HepG2 (cell line): ENCODE data around the gene KCNK7. TPM values are rescaled to one million over a fixed set of nuclear protein-coding genes. Genes with fewer than 3 reads are reported as not detected.

Experiments used
- ATAC-seq: fragments of 200-7000 bp; cut with Tn5 transposase; 3 replicates; pipeline ENCODE4 v1.9.1; 2020; ENCODE audit warnings: mild to moderate bottlenecking, moderate library complexity
- BruUV-seq: library from RNA; stranded (reverse); fragments of 400-500 nt; replicated peaks from 2 replicates; lab custom pipeline; 2021; lab: Mats Ljungman, UMichigan
- CTCF ChIA-PET: fragments of 300-600 bp; formaldehyde crosslinking; extraction: SDS; loops from one replicate; lab custom pipeline; 2021; ENCODE audit warnings: low total read pairs, inconsistent platforms, low intra/inter-chr PET ratio; lab: Yijun Ruan, JAX
- POLR2A ChIA-PET: fragments of 350-600 bp; sonication (Branson Sonifier 250); formaldehyde crosslinking; loops from one replicate; lab custom pipeline; 2020; ENCODE audit warnings: antibody characterized with exemption, inconsistent platforms; lab: Yijun Ruan, JAX
- DNase-seq: peaks from one replicate; pipeline ENCODE4 v3.0.0-alpha.2; 2015; ENCODE audit warnings: low spot score
- FAIRE-seq: peaks from 3 replicates; lab custom pipeline; 2011; peaks lifted over from hg19 to GRCh38; lab: Jason Lieb, UNC
- H2AFZ ChIP-seq: one replicate; pipeline ENCODE4 v1.6.1; 2011; ENCODE audit warnings: low read length, inconsistent platforms
- H3K27ac ChIP-seq: fragments of 300-600 bp; 3 replicates; pipeline ENCODE4 v1.8.0; 2011; ENCODE audit warnings: mixed run types, mild to moderate bottlenecking, mixed read lengths, low read length, inconsistent platforms; ENCODE audit not compliant: insufficient read depth; ENCODE audit errors: extremely low read length
- H3K27me3 ChIP-seq, 2 experiments: fragments of 200-600 bp in 1 of 2; 2 replicates in 1 of 2; 3 replicates in 1 of 2; pipeline versions ENCODE4 v1.6.0 to v1.8.0; 2011; ENCODE audit warnings: low read length in 2 of 2, mild to moderate bottlenecking in 2 of 2, moderate library complexity in 2 of 2, inconsistent platforms in 1 of 2; ENCODE audit not compliant: insufficient read depth in 2 of 2, control insufficient read depth in 1 of 2
- H3K36me3 ChIP-seq, 2 experiments: fragments of 200-600 bp in 1 of 2; replicated peaks in 1 of 2; 2 replicates in 1 of 2; 3 replicates in 1 of 2; pipeline versions ENCODE4 v1.5.1 to v1.8.0; 2011; ENCODE audit warnings: low read length in 2 of 2, inconsistent platforms in 1 of 2; ENCODE audit not compliant: insufficient read depth in 2 of 2, control insufficient read depth in 1 of 2
- H3K4me1 ChIP-seq: 2 replicates; pipeline ENCODE4 v1.5.1; 2012; ENCODE audit warnings: low read length, inconsistent platforms; ENCODE audit not compliant: insufficient read depth
- H3K4me2 ChIP-seq: 2 replicates; pipeline ENCODE4 v1.6.0; 2011; ENCODE audit warnings: low read depth, low read length, inconsistent platforms
- H3K4me3 ChIP-seq, 3 experiments: fragments of 200-600 bp in 1 of 3; sonication (generic), shearing (Covaris generic) in 1 of 3; replicated peaks in 1 of 3; 2 replicates each; pipeline ENCODE4 v1.5.1; 2011 to 2016; ENCODE audit warnings: low read length in 3 of 3, inconsistent platforms in 2 of 3, low read depth in 2 of 3, mild to moderate bottlenecking in 2 of 3, control low read depth in 1 of 3, mixed read lengths in 1 of 3; ENCODE audit not compliant: insufficient read depth in 1 of 3
- H3K79me2 ChIP-seq: one replicate; pipeline ENCODE4 v1.6.1; 2011; ENCODE audit warnings: low read length, inconsistent platforms; ENCODE audit not compliant: insufficient read depth
- H3K9ac ChIP-seq: 2 replicates; pipeline ENCODE4 v1.6.0; 2011; ENCODE audit warnings: mild to moderate bottlenecking, low read depth, low read length, inconsistent platforms; ENCODE audit not compliant: insufficient read depth
- H3K9me3 ChIP-seq: 2 replicates; pipeline ENCODE4 v1.5.1; 2012; ENCODE audit warnings: mild to moderate bottlenecking, low read length
- H4K20me1 ChIP-seq: 2 replicates; pipeline ENCODE4 v1.6.0; 2011; ENCODE audit warnings: inconsistent platforms, mild to moderate bottlenecking, low read length, moderate library complexity; ENCODE audit not compliant: insufficient read depth
- HIVEP1 ChIP-seq: sonication (generic); formaldehyde crosslinking; IDR thresholded peaks from 2 replicates; pipeline ENCODE4 v1.4.0; 2020; ENCODE audit warnings: mild to moderate bottlenecking, missing genetic modification reagents
- HNF4A ChIP-seq: sonication (generic); formaldehyde crosslinking; IDR thresholded peaks from 2 replicates; pipeline ENCODE4 v1.4.0; 2020; ENCODE audit warnings: missing genetic modification reagents
- KDM2A ChIP-seq: sonication (generic); formaldehyde crosslinking; IDR thresholded peaks from 2 replicates; pipeline ENCODE4 v1.4.0; 2020; ENCODE audit warnings: low read depth, missing genetic modification reagents, borderline replicate concordance
- MED1 ChIP-seq: sonication (generic); formaldehyde crosslinking; IDR thresholded peaks from 2 replicates; pipeline ENCODE4 v1.4.0; 2020; ENCODE audit warnings: missing genetic modification reagents
- PCBP1 ChIP-seq: fragments of 200-400 bp; formaldehyde crosslinking; IDR thresholded peaks from 2 replicates; pipeline ENCODE4 v1.6.1; 2017; ENCODE audit warnings: mild to moderate bottlenecking, low read depth, low read length, borderline replicate concordance
- RXRA ChIP-seq: sonication (generic); formaldehyde crosslinking; IDR thresholded peaks from 2 replicates; pipeline ENCODE4 v1.5.1; 2020; ENCODE audit warnings: missing genetic modification reagents
- ZC3H13 ChIP-seq: sonication (generic); formaldehyde crosslinking; IDR thresholded peaks from 2 replicates; pipeline ENCODE4 v1.8.1; 2023; ENCODE audit warnings: mild to moderate bottlenecking, missing genetic modification reagents, moderate library complexity
- ZFX ChIP-seq: sonication (generic); formaldehyde crosslinking; IDR thresholded peaks from 2 replicates; pipeline ENCODE4 v1.4.0; 2020; ENCODE audit warnings: mild to moderate bottlenecking, low read depth, missing genetic modification reagents, moderate library complexity
- ZKSCAN1 ChIP-seq: fragments of 150-350 bp; IDR thresholded peaks from 2 replicates; pipeline ENCODE4 v1.6.1; 2014; ENCODE audit warnings: low read length
- ZNF329 ChIP-seq: sonication (generic); formaldehyde crosslinking; IDR thresholded peaks from 2 replicates; pipeline ENCODE4 v1.9.0; 2021; ENCODE audit warnings: low read depth, mild to moderate bottlenecking, missing genetic modification reagents
- ZNF501 ChIP-seq: sonication (generic); formaldehyde crosslinking; IDR thresholded peaks from 2 replicates; pipeline ENCODE4 v1.5.1; 2020; ENCODE audit warnings: mild to moderate bottlenecking, moderate library complexity, missing genetic modification reagents
- ZNF530 ChIP-seq: sonication (generic); formaldehyde crosslinking; IDR thresholded peaks from 2 replicates; pipeline ENCODE4 v1.5.0; 2020; ENCODE audit warnings: low read depth, mild to moderate bottlenecking, missing genetic modification reagents
- ZNF747 ChIP-seq: sonication (generic); formaldehyde crosslinking; IDR thresholded peaks from 2 replicates; pipeline ENCODE4 v1.8.1; 2023; ENCODE audit warnings: missing genetic modification reagents, mild to moderate bottlenecking, borderline replicate concordance
- ZNF772 ChIP-seq: sonication (generic); formaldehyde crosslinking; IDR thresholded peaks from 2 replicates; pipeline ENCODE4 v1.5.0; 2020; ENCODE audit warnings: mild to moderate bottlenecking, missing genetic modification reagents
- ZNF841 ChIP-seq: sonication (generic); formaldehyde crosslinking; IDR thresholded peaks from 2 replicates; pipeline ENCODE4 v1.8.1; 2023; ENCODE audit warnings: missing genetic modification reagents, borderline replicate concordance
- WGBS: methylation state at CpG from one replicate; pipeline ENCODE4 v1.1.6; 2017; ENCODE audit warnings: low lambda C conversion rate; 5-methylcytosine and 5-hydroxymethylcytosine counted together
- in situ Hi-C: cut with HindIII; loops from 2 replicates; pipeline ENCODE4 v1.10.0; 2017; ENCODE audit warnings: low pct_unique_long_range_greater_than_20kb; ENCODE audit not compliant: extremely low pct_ligation_motif_present
- intact Hi-C: fragments of 100-400 bp; cut with micrococcal nuclease; formaldehyde crosslinking; loops from one replicate; pipeline ENCODE4 v1.10.0; 2022; ENCODE audit not compliant: unreplicated experiment
- polyA plus RNA-seq, 8 experiments: library from polyadenylated mRNA; depleted of rRNA in 3 of 8; stranded (reverse) in 7 of 8; unstranded in 1 of 8; fragments of >200 nt; fragmentation: Illumina TruSeq in 4 of 8; extraction: Trizol in 4 of 8; gene quantifications; 2 replicates each; pipeline versions ENCODE4 v1.2.1 to v1.2.3, GENCODE V29; 2011 to 2016; ENCODE audit warnings: low read depth in 4 of 8, missing spikeins in 1 of 8, mixed read lengths in 1 of 8; ENCODE audit not compliant: insufficient read depth in 1 of 8
- total RNA-seq, 5 experiments: library from RNA; depleted of rRNA; stranded (reverse); fragments of >200 nt; fragmentation: Illumina TruSeq; extraction: Trizol; gene quantifications; 2 replicates each; pipeline ENCODE4 v1.2.3, GENCODE V29; 2016; ENCODE audit warnings: low read depth in 1 of 5

Gene KCNK7
- total and polyA plus RNA-seq, 2 of the 13 experiments (the other 11 are each of a cell fraction or from before 2014, with no cell fraction given), result 0.11 TPM; not detected in 1

DNA sequence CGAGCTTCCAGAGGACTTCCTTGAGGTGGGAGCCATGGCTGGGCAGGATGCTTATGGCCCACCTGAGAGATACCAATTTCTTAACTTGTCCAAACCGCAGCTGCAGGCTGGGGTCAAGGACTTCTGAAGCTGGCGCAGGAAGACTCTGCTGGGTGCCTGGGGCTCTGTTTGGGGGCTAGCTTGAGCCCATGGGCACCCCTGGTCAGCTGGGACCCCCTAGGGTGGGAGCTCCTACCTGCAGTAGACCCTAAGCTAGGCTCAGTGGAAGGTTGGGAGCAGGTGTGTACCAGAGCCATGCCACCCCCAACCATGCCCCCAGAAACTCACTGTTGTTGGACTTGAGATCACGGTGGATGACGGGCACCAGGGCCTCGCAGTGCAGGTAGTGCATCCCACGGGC lies 17.1 kb upstream of the KCNK7 start:
- peaks cover 64% of the 10 kb centered on the region for H3K79me2 ChIP-seq
- H3K9me3 ChIP-seq, result no peaks in the 10 kb centered on the region
- ATAC-seq (no peak), DNase-seq (no peak), FAIRE-seq (no peak)
- peak overlapping the region; percentile 96 for H3K4me2 ChIP-seq
- no TSS peak for BruUV-seq
- intact Hi-C loops (no loop called here), in situ Hi-C loops (loop anchor here (5.0 kb wide), 1 partner anchor 35 kb away; the partner anchor contains the start of gene EHBP1L1)
- peaks cover 23% of the 10 kb centered on the region; the same call in 1 of the 2 replicates for H4K20me1 ChIP-seq
- ChIA-PET POLR2A (interaction anchor here (0.6 to 4.3 kb wide), 9 partner anchors 10 to 99 kb away, joined by 3 to 48 read pairs (median 4); partner anchors contain the start of genes KAT5, SIPA1 and ZNRD2), CTCF (no interaction called here)
- peak overlapping the region; percentile 84 to 97 (median 94) for H3K4me3 ChIP-seq
- peaks cover 48% of the 10 kb centered on the region for H3K4me1 ChIP-seq
- peak overlapping the region; percentile 23 for H3K27ac ChIP-seq
- TF ChIP-seq HNF4A (0 out of 2 replicates have a peak, but pooled peaks have one; percentile 2), MED1 (CRISPR knock-in tag) (no peak), RXRA (CRISPR knock-in tag) (0 out of 2 replicates have a peak, but pooled peaks have one; percentile 15), HIVEP1 (0 out of 2 replicates have a peak, but pooled peaks have one; percentile 18)
- H3K27me3 ChIP-seq, result no peaks in the 10 kb centered on the region; a peak in 1 of 5 replicates
- 47% methylated on average over 5 of the region's 7 CpGs for WGBS
- H2AFZ ChIP-seq, result no peak overlapping the region
- peaks cover 13 to 38% of the 10 kb centered on the region in 2 experiments; a peak in 4 of 5 replicates for H3K36me3 ChIP-seq
- peak overlapping the region; percentile 95 for H3K9ac ChIP-seq

DNA sequence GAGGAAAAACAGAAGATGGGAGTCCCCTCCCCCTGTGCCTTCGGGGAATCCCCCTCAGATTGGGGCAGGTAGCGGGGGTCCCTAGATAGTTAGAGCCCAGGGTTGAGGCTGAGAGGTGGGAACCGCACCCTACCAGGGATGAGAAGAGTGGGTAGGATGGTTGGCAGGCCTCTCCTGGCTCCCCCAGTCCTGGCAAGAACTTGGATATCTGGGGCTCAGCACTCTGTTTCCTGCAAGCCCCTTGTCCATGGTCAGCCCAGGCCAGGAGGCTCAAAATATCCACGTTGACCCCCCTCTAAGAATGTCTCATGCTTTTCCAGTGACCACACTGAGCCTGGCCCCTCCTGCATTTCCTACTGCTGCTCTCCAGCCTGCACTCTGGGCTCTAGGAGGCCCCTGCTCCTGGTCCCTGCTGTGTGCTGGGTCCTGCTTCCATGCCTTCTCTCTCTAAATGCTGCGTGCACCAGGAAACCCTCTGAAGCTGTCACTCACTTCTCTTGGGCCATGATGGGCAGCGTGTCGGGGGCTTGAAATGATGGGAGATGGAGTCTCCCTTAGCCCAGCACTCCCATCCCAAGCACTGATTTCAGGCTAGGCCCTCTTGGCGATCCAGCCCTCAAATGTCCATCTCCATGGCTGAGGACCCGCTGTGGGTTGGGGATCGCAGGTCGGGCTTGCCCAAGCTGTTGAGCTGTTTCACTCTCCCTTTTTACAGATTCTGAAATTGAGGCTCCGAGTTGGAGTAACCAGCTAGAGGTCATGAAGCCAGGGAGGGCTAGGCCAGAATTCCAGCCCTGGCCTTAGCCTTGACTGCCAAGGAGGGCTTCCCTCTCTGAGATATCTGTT lies 16.4 kb upstream of the KCNK7 start:
- no TSS peak for BruUV-seq
- intact Hi-C loops (no loop called here), in situ Hi-C loops (loop anchor here (5.0 kb wide), 1 partner anchor 35 kb away; the partner anchor contains the start of gene EHBP1L1)
- peak overlapping the region; percentile 96 for H3K4me2 ChIP-seq
- ChIA-PET POLR2A (interaction anchor here (0.7 to 4.3 kb wide), 7 partner anchors 10 to 100 kb away, joined by 3 to 48 read pairs (median 4); partner anchors contain the start of genes KAT5 and SIPA1), CTCF (no interaction called here)
- no peak for FAIRE-seq
- no peak for DNase-seq
- ATAC-seq, result no peak
- H3K9ac ChIP-seq, result peak overlapping the region; percentile 95
- peaks cover 57% of the 10 kb centered on the region for H3K79me2 ChIP-seq
- H3K27me3 ChIP-seq, result no peaks in the 10 kb centered on the region; a peak in 1 of 5 replicates
- peak overlapping the region; percentile 84 to 97 (median 94) for H3K4me3 ChIP-seq
- H2AFZ ChIP-seq, result no peak overlapping the region
- H3K4me1 ChIP-seq, result peaks cover 41% of the 10 kb centered on the region
- H3K36me3 ChIP-seq, result peaks cover 17 to 39% of the 10 kb centered on the region in 2 experiments; a peak in 4 of 5 replicates
- H3K9me3 ChIP-seq, result no peaks in the 10 kb centered on the region
- peaks cover 23% of the 10 kb centered on the region; the same call in 1 of the 2 replicates for H4K20me1 ChIP-seq
- WGBS, result 70% methylated on average over 8 of the region's 12 CpGs
- no peak for TF ChIP-seq ZNF841
- TF ChIP-seq ZFX (CRISPR knock-in tag), result peak; percentile 15; the same call in 1 of the 2 replicates
- no peak for TF ChIP-seq ZNF530 (CRISPR knock-in tag)
- TF ChIP-seq KDM2A, result peak; percentile 13; the same call in 1 of the 2 replicates
- peak; percentile 80; the same call in 1 of the 2 replicates for TF ChIP-seq ZNF329 (CRISPR knock-in tag)
- 0 out of 2 replicates have a peak, but pooled peaks have one; percentile 20 for TF ChIP-seq ZNF501 (CRISPR knock-in tag)
- no peak for TF ChIP-seq ZKSCAN1
- TF ChIP-seq PCBP1, result no peak
- 0 out of 2 replicates have a peak, but pooled peaks have one; percentile 10 for TF ChIP-seq ZNF747 (CRISPR knock-in tag)
- no peak for TF ChIP-seq ZNF772 (CRISPR knock-in tag)
- 0 out of 2 replicates have a peak, but pooled peaks have one; percentile 35 for TF ChIP-seq ZC3H13 (CRISPR knock-in tag)
- TF ChIP-seq, all 625 proteins: peak for 6
- peak overlapping the region; percentile 31 for H3K27ac ChIP-seq
